ENCODE measurements around the gene TNXB. TPM values are rescaled to one million over a fixed set of nuclear protein-coding genes. Genes with fewer than 3 reads are reported as not detected.

Gene TNXB
- total and polyA plus RNA-seq, 9 of the 15 experiments (the other 6 are each of a cell fraction or from before 2014, with no cell fraction given) = 0.14 to 28.1 (median 12.4) TPM

- in situ Hi-C loops (cut with MboI) = no loop called here
- intact Hi-C loops (cut with micrococcal nuclease) = loop anchor here (1.0 kb wide), 3 partner anchors 24 to 41 kb away; partner anchors contain the start of gene FKBPL
- H2AFZ ChIP-seq (ENCODE audit: low read depth, low read length) = peak overlapping the region; percentile 91
- no peaks in the 10 kb centered on the region for H3K27me3 ChIP-seq (ENCODE audit: control insufficient read depth in 2 of 2, insufficient read depth in 2 of 2, low read length in 2 of 2)
- H3K4me2 ChIP-seq (ENCODE audit: insufficient read depth, low read length) = peak overlapping the region; percentile 86
- H3K9me3 ChIP-seq (replicated peaks; ENCODE audit: control insufficient read depth, insufficient read depth, low read depth, low read length) = no peaks in the 10 kb centered on the region
- BruUV-seq (replicated peaks) = TSS peak; percentile 79
- ChIA-PET POLR2A (interaction anchor here (0.6 to 1.0 kb wide), 5 partner anchors 23 to 327 kb away, joined by 3 to 4 read pairs (median 4); partner anchors contain the start of gene HSPA1B), CTCF (ENCODE audit: low intra/inter-chr PET ratio) (interaction anchor here (1.5 to 4.2 kb wide), 2 partner anchors 36 to 38 kb away, joined by 8 to 51 read pairs; no protein-coding TSS in a partner anchor)
- H3K9ac ChIP-seq (ENCODE audit: insufficient read depth in 1 of 2, low read depth in 2 of 2, low read length in 2 of 2) = peak overlapping the region; percentile 86 to 93
- peak overlapping the region; percentile 89 for H3K27ac ChIP-seq (ENCODE audit: extremely low read depth, low read depth, low read length)
- H3K9me1 ChIP-seq (ENCODE audit: control insufficient read depth, insufficient read depth, low read length) = no peaks in the 10 kb centered on the region
- H3K79me2 ChIP-seq (ENCODE audit: control insufficient read depth, insufficient read depth, low read length) = peaks cover 44% of the 10 kb centered on the region
- H3K4me3 ChIP-seq = peak overlapping the region; percentile 65
- peak; percentile 83 to 93 (median 84) for DNase-seq (ENCODE audit: extremely low read depth in 1 of 4, low spot score in 3 of 4)
- H3K36me3 ChIP-seq (ENCODE audit: control insufficient read depth, insufficient read depth, low read length) = peaks cover 40% of the 10 kb centered on the region
- no peaks in the 10 kb centered on the region for H4K20me1 ChIP-seq (replicated peaks; ENCODE audit: control insufficient read depth, insufficient read depth, low read length)
- FAIRE-seq = no peak
- WGBS (ENCODE audit: insufficient coverage, low coverage, missing lambda C conversion rate) = 2% methylated on average over 34 of the region's 34 CpGs
- H3K4me1 ChIP-seq (replicated peaks in 1 of 2; ENCODE audit: control insufficient read depth in 2 of 2, insufficient read depth in 2 of 2, low read length in 2 of 2) = peaks cover 25 to 54% of the 10 kb centered on the region in 2 experiments; a peak in 4 of 5 replicates
- ATAC-seq = peak; percentile 83
- TF ChIP-seq ESRRB (CRISPR knock-in tag; IDR thresholded peaks at IDR 0.05; ENCODE audit: borderline replicate concordance) = no peak
- no peak for TF ChIP-seq ZC3H11A (IDR thresholded peaks at IDR 0.05; ENCODE audit: low read depth, low read length)
- no peak for TF ChIP-seq ATF1 (CRISPR knock-in tag; IDR thresholded peaks at IDR 0.05)
- no peak; the same call in 1 of the 2 replicates for TF ChIP-seq ATF1 (tag; IDR thresholded peaks at IDR 0.05)
- TF ChIP-seq SMC3 (conservative IDR thresholded peaks at IDR 0.05; ENCODE audit: insufficient read depth, low read depth, low read length) = peak; percentile 72; the same call in 1 of the 2 replicates
- no peak for TF ChIP-seq ZNF57 (CRISPR knock-in tag; IDR thresholded peaks at IDR 0.05)
- no peak for TF ChIP-seq ZNF785 (CRISPR knock-in tag; IDR thresholded peaks at IDR 0.05)
- peak; percentile 34; the same call in 1 of the 2 replicates for TF ChIP-seq MXI1 (IDR thresholded peaks at IDR 0.05; ENCODE audit: low read depth, low read length)
- TF ChIP-seq ZFP1 (CRISPR knock-in tag; IDR thresholded peaks at IDR 0.05) = no peak
- TF ChIP-seq PTTG1 (tag; IDR thresholded peaks at IDR 0.05; ENCODE audit: low read depth) = no peak
- TF ChIP-seq ASH1L (IDR thresholded peaks at IDR 0.05; ENCODE audit: borderline replicate concordance, low read depth, partially characterized antibody) = no peak
- TF ChIP-seq ZNF140 (CRISPR knock-in tag; IDR thresholded peaks at IDR 0.05) = no peak
- TF ChIP-seq ZNF133 (CRISPR knock-in tag; IDR thresholded peaks at IDR 0.05) = no peak
- peak; percentile 90 to 93 for TF ChIP-seq RAD21 (CRISPR knock-in tag; conservative IDR thresholded peaks at IDR 0.05 in 1 of 2, IDR thresholded peaks at IDR 0.05 in 1 of 2)
- peak; percentile 53 for TF ChIP-seq PCBP1 (IDR thresholded peaks at IDR 0.05; ENCODE audit: low read depth, low read length, poor library complexity, severe bottlenecking)
- TF ChIP-seq, protein P1, sequence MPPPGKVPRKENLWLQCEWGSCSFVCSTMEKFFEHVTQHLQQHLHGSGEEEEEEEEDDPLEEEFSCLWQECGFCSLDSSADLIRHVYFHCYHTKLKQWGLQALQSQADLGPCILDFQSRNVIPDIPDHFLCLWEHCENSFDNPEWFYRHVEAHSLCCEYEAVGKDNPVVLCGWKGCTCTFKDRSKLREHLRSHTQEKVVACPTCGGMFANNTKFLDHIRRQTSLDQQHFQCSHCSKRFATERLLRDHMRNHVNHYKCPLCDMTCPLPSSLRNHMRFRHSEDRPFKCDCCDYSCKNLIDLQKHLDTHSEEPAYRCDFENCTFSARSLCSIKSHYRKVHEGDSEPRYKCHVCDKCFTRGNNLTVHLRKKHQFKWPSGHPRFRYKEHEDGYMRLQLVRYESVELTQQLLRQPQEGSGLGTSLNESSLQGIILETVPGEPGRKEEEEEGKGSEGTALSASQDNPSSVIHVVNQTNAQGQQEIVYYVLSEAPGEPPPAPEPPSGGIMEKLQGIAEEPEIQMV (tag; conservative IDR thresholded peaks at IDR 0.05; ENCODE audit: low read depth) = no peak
- TF ChIP-seq STAT5A (IDR thresholded peaks at IDR 0.05; ENCODE audit: borderline replicate concordance, low read length) = no peak
- TF ChIP-seq STAT5B (CRISPR knock-in tag; IDR thresholded peaks at IDR 0.05) = no peak
- peak; percentile 89 for TF ChIP-seq ZNF197 (CRISPR knock-in tag; IDR thresholded peaks at IDR 0.05; ENCODE audit: low read depth)
- TF ChIP-seq HNRNPLL (IDR thresholded peaks at IDR 0.05; ENCODE audit: low read depth, low read length, poor library complexity, severe bottlenecking) = no peak
- TF ChIP-seq ZNF324 (CRISPR knock-in tag; IDR thresholded peaks at IDR 0.05) = no peak
- no peak; the same call in 1 of the 2 replicates for TF ChIP-seq CREB1 (IDR thresholded peaks at IDR 0.05)
- TF ChIP-seq CREB1 (CRISPR knock-in tag; IDR thresholded peaks at IDR 0.05) = no peak
Observed at GRCh38 chr6:32154514-32155161, 45.5 kb upstream of the TNXB start.

Data from K562 (cell line).